Measurements from ENCODE around the gene ZNF423. TPM values are rescaled to one million over a fixed set of nuclear protein-coding genes. Genes with fewer than 3 reads are reported as not detected.

The ZNF423 gene
- total and polyA plus RNA-seq, 7 donors = 0.69 to 19.7 (median 3.6) TPM

GRCh38 chr16:49495596-49496355 lies 360.1 kb downstream of the ZNF423 start:
- H3K27me3 ChIP-seq = no peaks in the 10 kb centered on the region
- H3K4me3 ChIP-seq = no peak overlapping the region
- WGBS, 2 donors = 94 to 95% methylated on average over 10 of the region's 10 CpGs
- H3K4me1 ChIP-seq = peaks cover 0 to 11% (median 8%) of the 10 kb centered on the region in 4 donors
- H3K9me3 ChIP-seq = no peaks in the 10 kb centered on the region
- no peaks in the 10 kb centered on the region for H3K36me3 ChIP-seq
- TF ChIP-seq CTCF (IDR thresholded peaks at IDR 0.05) (no peak), POLR2A (IDR thresholded peaks at IDR 0.05) (no peak), EP300 (IDR thresholded peaks at IDR 0.05) (no peak)
- DNase-seq = no peak
- H3K27ac ChIP-seq = no peak overlapping the region
- intact Hi-C loops (cut with DNase I) = no loop called here

GRCh38 chr16:49494891-49495566 lies 360.9 kb downstream of the ZNF423 start:
- H3K9me3 ChIP-seq = no peaks in the 10 kb centered on the region

GRCh38 chr16:49494474-49494873 lies 361.4 kb downstream of the ZNF423 start:
- H3K4me1 ChIP-seq = peaks cover 0 to 11% (median 8%) of the 10 kb centered on the region in 4 donors
- no peak overlapping the region for H3K4me3 ChIP-seq
- no peak overlapping the region for H3K27ac ChIP-seq
- no peaks in the 10 kb centered on the region for H3K27me3 ChIP-seq
- DNase-seq = no peak
- no peak for TF ChIP-seq POLR2A (IDR thresholded peaks at IDR 0.05)
- TF ChIP-seq POLR2AphosphoS5 (IDR thresholded peaks at IDR 0.05) = no peak
- no peak for TF ChIP-seq CTCF (IDR thresholded peaks at IDR 0.05)
- TF ChIP-seq EP300 (IDR thresholded peaks at IDR 0.05) = no peak
- intact Hi-C loops (cut with DNase I) = loop anchor here (5.0 kb wide), 4 partner anchors 103 to 428 kb away; partner anchors contain the start of gene ZNF423
- no peaks in the 10 kb centered on the region for H3K36me3 ChIP-seq
- H3K9me3 ChIP-seq = no peaks in the 10 kb centered on the region
- 63 to 78% methylated on average over 7 of the region's 7 CpGs for WGBS, 2 donors

More at GRCh38 chr16:49494891-49495566, 360.9 kb downstream of the ZNF423 start:
- H3K36me3 ChIP-seq = no peaks in the 10 kb centered on the region
- WGBS, 2 donors = 70 to 76% methylated on average over 9 of the region's 9 CpGs
- no peaks in the 10 kb centered on the region for H3K27me3 ChIP-seq
- no peak for DNase-seq
- H3K4me1 ChIP-seq = peaks cover 0 to 11% (median 8%) of the 10 kb centered on the region in 4 donors
- H3K4me3 ChIP-seq = no peak overlapping the region
- no peak overlapping the region for H3K27ac ChIP-seq
- intact Hi-C loops (cut with DNase I) = loop anchor here (5.0 kb wide), 4 partner anchors 102 to 427 kb away; partner anchors contain the start of gene ZNF423
- TF ChIP-seq POLR2AphosphoS5 (IDR thresholded peaks at IDR 0.05) (no peak), EP300 (IDR thresholded peaks at IDR 0.05) (no peak), CTCF (IDR thresholded peaks at IDR 0.05) (no peak), POLR2A (IDR thresholded peaks at IDR 0.05) (no peak)

- WGBS, 2 donors = 70 to 83% methylated on average over 2 of the region's 2 CpGs
- H3K4me1 ChIP-seq = peaks cover 0 to 11% (median 8%) of the 10 kb centered on the region in 4 donors
- no peak for TF ChIP-seq EP300 (IDR thresholded peaks at IDR 0.05)
- no peak for TF ChIP-seq POLR2AphosphoS5 (IDR thresholded peaks at IDR 0.05)
- TF ChIP-seq POLR2A (IDR thresholded peaks at IDR 0.05) = no peak
- no peak for TF ChIP-seq CTCF (IDR thresholded peaks at IDR 0.05)
- no peak for DNase-seq
- H3K27me3 ChIP-seq = no peaks in the 10 kb centered on the region
- H3K36me3 ChIP-seq = no peaks in the 10 kb centered on the region
- H3K4me3 ChIP-seq = no peak overlapping the region
- no peaks in the 10 kb centered on the region for H3K9me3 ChIP-seq
- H3K27ac ChIP-seq = no peak overlapping the region
- intact Hi-C loops (cut with DNase I) = loop anchor here (2.0 to 5.0 kb wide), 5 partner anchors 103 to 428 kb away; partner anchors contain the start of gene ZNF423
These were observed 362.1 kb downstream of the ZNF423 start for GRCh38 chr16:49493836-49494235.
